ENCODE results near the gene KCNJ2. TPM values are rescaled to one million over a fixed set of nuclear protein-coding genes. Genes with fewer than 3 reads are reported as not detected.

KCNJ2 gene
- total RNA-seq, 2 experiments from 2014 or later: not detected

DNA sequence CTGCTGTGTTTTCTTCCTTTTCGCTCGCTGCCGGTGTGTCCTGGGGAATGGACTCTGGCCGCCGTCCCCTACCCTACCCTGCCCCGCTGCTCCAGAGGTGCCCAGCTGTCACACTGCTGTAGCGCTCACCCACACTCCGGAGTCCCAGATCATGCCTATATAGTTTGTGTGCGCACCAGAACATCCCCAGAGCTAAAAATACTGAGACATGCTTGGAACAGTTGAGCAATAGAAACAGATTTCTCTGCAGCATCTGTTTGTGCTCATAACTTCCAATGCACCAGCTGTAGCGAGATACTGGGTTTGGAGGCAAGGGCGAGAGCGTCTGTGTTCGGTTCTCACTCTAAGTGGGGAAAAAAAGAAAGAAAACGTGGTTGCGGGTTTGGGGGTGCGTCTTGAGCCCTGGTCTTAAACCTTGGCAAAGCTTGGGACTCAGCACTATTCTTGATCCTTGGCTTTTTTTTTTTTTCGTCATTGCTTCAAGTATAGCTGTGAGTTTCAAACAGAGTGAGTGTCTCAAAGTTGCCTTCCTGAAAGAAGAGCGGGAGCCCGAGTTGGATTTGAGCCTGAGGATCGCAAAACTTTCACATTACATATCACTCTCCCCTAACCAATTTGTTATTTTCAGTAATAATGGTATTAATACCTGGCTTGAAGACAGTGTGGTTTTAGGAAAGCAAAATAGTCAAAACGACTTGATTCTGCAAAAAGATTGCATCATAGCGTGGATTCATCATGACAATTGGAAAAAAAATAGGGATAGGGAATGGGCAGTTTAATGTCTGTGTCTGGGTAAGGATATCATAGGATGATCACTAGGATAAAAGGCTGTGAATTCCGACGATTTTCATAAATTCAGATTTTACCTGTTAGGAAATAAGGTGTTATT, 621 bp downstream of the KCNJ2 start:
- no peak overlapping the region for H3K27ac Mint-ChIP-seq

DNA sequence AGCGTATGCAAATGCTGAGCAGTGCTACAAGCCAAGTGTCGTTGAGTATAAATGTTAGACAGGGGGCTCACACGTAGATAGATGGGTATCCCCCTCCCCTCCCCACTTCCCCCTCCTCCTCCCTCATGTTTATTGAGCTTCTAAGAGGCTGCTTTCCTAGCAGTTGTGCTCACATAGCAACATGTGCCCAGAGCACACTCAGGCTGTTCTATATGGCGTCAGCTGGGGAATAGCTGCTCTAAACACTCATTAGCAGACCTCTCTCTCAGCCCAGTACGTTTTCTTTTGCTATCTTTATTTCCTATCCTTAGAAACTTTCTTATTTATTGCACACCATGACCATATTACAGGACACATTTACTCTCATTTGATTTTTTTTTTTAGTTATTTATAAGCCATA, 1.8 kb downstream of the KCNJ2 start:
- H3K36me3 Mint-ChIP-seq (ENCODE audit: low read depth): no peaks in the 10 kb centered on the region
- POLR2A ChIA-PET: no interaction called here

More for the DNA sequence above, 621 bp downstream of the KCNJ2 start:
- Mint-ChIP-seq H3K4me1 (peaks cover 14% of the 10 kb centered on the region), H3K9me3 (no peaks in the 10 kb centered on the region), H3K36me3 (ENCODE audit: low read depth) (no peaks in the 10 kb centered on the region), H3K27me3 (peaks cover 56% of the 10 kb centered on the region), H3K4me3 (peak overlapping the region; percentile 24)
- CTCF ChIA-PET: no interaction called here
- POLR2A ChIA-PET: no interaction called here
- DNase-seq: no peak

DNA sequence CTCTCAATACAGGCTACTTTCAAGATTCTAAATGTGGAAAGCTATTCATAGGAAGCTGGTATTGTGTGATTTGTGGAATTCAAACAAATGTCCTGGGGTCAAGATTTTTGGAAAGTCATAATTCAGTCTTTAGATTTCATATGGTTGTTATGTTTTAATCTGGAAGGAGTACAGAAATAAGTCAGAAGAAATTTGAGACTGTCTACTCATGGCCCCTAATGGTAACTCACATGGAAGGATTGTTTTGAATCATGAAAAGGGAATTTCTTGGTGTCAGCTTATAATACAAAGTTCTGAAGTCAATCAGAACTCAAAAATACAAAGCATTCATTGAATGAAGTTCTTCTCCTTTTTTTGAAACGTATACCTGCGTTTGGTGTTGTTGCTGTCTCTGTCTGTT, 3.1 kb downstream of the KCNJ2 start:
- CTCF ChIA-PET: interaction anchor here (0.7 kb wide), 1 partner anchor 26 kb away, joined by 4 read pairs; no protein-coding TSS in a partner anchor
- POLR2A ChIA-PET: no interaction called here
- Mint-ChIP-seq H3K4me3 (no peak overlapping the region), H3K9me3 (no peaks in the 10 kb centered on the region), H3K36me3 (ENCODE audit: low read depth) (no peaks in the 10 kb centered on the region), H3K27ac (no peak overlapping the region), H3K27me3 (peaks cover 48% of the 10 kb centered on the region), H3K4me1 (peaks cover 14% of the 10 kb centered on the region)
- DNase-seq: no peak

More for the DNA sequence above, 1.8 kb downstream of the KCNJ2 start:
- peaks cover 14% of the 10 kb centered on the region for H3K4me1 Mint-ChIP-seq
- DNase-seq: no peak
- H3K27me3 Mint-ChIP-seq: peaks cover 54% of the 10 kb centered on the region
- H3K27ac Mint-ChIP-seq: no peak overlapping the region
- no peak overlapping the region for H3K4me3 Mint-ChIP-seq
- H3K9me3 Mint-ChIP-seq: no peaks in the 10 kb centered on the region
- CTCF ChIA-PET: no interaction called here

DNA sequence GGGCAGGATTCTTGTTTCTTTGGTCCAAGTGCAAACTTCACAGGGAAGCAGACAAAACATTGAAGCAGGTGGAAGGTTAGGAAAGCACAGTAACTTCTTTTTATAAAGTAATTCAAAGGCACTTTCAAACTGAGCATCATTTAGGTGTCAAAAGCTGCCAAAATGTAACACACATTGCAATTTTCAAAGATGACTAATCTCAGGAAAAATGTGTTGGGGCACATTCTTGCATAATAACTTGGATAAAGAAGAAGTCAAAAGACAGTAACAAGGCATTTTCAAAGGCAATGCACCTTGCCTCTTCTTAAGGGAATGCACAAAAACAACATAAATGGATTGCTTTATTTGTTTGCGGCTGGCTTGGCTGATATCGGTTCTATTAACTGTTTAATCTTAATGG, 3.6 kb downstream of the KCNJ2 start:
- no peaks in the 10 kb centered on the region for H3K9me3 Mint-ChIP-seq
- CTCF ChIA-PET: no interaction called here
- H3K36me3 Mint-ChIP-seq (ENCODE audit: low read depth): no peaks in the 10 kb centered on the region
- POLR2A ChIA-PET: no interaction called here
- DNase-seq: no peak
- H3K27ac Mint-ChIP-seq: no peak overlapping the region
- H3K4me3 Mint-ChIP-seq: no peak overlapping the region
- peaks cover 14% of the 10 kb centered on the region for H3K4me1 Mint-ChIP-seq
- peaks cover 44% of the 10 kb centered on the region for H3K27me3 Mint-ChIP-seq

DNA sequence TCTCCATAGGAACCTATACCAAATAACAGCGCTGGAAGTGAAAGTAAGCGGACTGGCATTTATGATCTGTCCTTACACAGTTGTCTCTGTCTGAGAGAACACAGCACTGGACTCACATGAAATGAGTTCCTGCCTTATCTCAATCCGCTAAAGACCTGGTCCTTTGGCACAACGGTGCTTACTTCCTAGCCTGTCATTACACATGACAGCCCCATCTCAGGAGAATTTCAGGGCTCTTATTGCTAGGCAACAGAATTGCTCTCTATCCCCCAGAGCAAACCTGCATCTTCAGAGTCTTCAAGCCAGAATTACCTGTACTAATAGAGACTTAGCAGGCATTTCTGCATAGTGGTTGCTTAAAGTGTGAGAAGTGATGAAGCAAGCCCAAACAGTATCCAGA, 4.3 kb downstream of the KCNJ2 start:
- CTCF ChIA-PET: no interaction called here
- H3K4me1 Mint-ChIP-seq: peaks cover 8% of the 10 kb centered on the region
- H3K9me3 Mint-ChIP-seq: no peaks in the 10 kb centered on the region

DNA sequence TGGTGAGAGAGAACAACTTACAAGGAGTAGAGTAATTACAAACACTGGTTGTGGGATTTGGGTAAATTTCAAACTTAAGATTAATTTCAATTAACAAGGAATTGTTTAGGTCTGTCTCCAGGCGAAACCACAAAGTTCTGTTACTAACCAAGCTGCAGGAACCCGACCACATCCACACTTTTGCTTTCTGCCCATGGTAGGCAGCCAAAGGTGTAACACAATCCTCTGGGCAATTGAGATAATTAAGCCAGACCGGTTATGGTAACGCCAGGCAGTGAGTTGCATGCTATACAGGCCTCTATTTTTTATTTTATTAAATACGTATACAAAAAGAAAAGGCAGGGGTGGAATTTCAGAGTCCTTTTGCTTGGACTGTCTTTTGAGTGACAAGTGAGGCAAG, 12.0 kb downstream of the KCNJ2 start:
- no peaks in the 10 kb centered on the region for H3K4me1 Mint-ChIP-seq
- POLR2A ChIA-PET: no interaction called here

More for the DNA sequence above, 4.3 kb downstream of the KCNJ2 start:
- POLR2A ChIA-PET: no interaction called here
- DNase-seq: no peak
- peaks cover 40% of the 10 kb centered on the region for H3K27me3 Mint-ChIP-seq
- no peak overlapping the region for H3K27ac Mint-ChIP-seq
- no peaks in the 10 kb centered on the region for H3K36me3 Mint-ChIP-seq (ENCODE audit: low read depth)
- no peak overlapping the region for H3K4me3 Mint-ChIP-seq

DNA sequence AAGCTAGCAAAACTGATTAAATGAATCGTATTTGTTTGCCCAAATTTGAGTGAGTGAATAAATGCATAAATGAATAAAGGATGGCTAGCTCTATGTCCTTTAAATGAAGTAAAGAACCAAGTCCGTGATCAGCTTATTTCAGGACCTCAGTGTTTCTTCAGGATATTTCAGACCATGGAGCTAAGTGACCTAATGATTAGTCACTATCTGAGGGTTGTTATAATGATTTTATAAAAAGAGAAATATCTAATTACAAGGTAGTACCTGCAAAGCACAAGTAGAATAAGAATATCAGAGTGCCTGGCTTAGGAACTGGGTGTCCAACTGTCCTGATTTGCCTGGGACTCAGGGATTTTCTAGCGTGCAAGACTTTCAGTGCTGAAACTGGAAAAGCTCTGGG, 12.5 kb downstream of the KCNJ2 start:
- no peak overlapping the region for H3K27ac Mint-ChIP-seq
- no peak for DNase-seq
- peaks cover 6% of the 10 kb centered on the region for H3K27me3 Mint-ChIP-seq
- no peaks in the 10 kb centered on the region for H3K36me3 Mint-ChIP-seq (ENCODE audit: low read depth)
- no peaks in the 10 kb centered on the region for H3K4me1 Mint-ChIP-seq
- H3K9me3 Mint-ChIP-seq: no peaks in the 10 kb centered on the region
- ChIA-PET CTCF (no interaction called here), POLR2A (no interaction called here)
- no peak overlapping the region for H3K4me3 Mint-ChIP-seq

More for the DNA sequence above, 12.0 kb downstream of the KCNJ2 start:
- H3K36me3 Mint-ChIP-seq (ENCODE audit: low read depth): no peaks in the 10 kb centered on the region
- CTCF ChIA-PET: no interaction called here
- no peak overlapping the region for H3K27ac Mint-ChIP-seq
- no peak for DNase-seq
- peaks cover 6% of the 10 kb centered on the region for H3K27me3 Mint-ChIP-seq
- H3K9me3 Mint-ChIP-seq: no peaks in the 10 kb centered on the region
- no peak overlapping the region for H3K4me3 Mint-ChIP-seq

DNA sequence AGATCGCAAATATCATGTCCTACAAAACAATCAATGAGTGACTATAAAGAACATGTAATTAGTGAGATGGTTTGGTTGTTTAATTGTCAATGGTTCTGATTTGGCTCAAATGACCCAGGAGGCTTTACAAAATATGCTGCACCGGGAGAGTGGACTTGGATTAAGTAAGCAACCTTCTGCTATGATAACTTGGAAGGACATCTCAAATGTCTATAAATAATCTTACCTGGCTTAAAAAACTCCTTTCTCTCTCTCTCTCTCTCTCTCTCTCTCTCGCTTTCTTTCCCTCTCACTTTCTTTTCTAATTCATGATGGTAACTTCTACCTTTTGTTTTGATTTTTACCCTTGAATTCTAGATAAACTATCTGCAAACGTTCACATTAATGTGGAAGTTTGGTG, 14.2 kb downstream of the KCNJ2 start:
- Mint-ChIP-seq H3K27ac (no peak overlapping the region), H3K9me3 (no peaks in the 10 kb centered on the region), H3K4me1 (no peaks in the 10 kb centered on the region), H3K4me3 (no peak overlapping the region), H3K27me3 (no peaks in the 10 kb centered on the region), H3K36me3 (ENCODE audit: low read depth) (no peaks in the 10 kb centered on the region)
- CTCF ChIA-PET: no interaction called here
- DNase-seq: no peak
- POLR2A ChIA-PET: no interaction called here

DNA sequence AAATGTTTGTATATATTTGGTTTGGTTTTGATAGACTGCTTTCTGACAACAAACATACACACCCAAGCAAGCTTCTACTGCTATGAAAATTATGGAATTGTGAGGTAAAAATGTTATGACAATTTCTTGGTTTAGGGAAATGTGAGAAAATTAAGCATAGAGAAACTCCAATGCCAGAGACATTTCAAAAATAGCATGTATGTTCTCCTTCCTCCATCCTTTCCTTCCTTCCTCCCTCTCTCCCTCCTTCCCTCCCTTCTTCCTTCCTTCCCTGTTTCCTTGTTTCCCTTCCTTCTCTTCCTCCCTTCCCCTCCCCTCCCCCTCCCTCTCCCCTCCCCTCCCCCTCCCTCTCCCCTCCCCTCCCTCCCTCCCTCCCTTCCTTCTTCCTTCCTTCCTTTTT, 14.9 kb downstream of the KCNJ2 start:
- CTCF ChIA-PET: no interaction called here
- Mint-ChIP-seq H3K4me3 (no peak overlapping the region), H3K27me3 (no peaks in the 10 kb centered on the region), H3K4me1 (no peaks in the 10 kb centered on the region), H3K9me3 (no peaks in the 10 kb centered on the region), H3K36me3 (ENCODE audit: low read depth) (no peaks in the 10 kb centered on the region), H3K27ac (no peak overlapping the region)
- DNase-seq: no peak
- POLR2A ChIA-PET: no interaction called here

DNA sequence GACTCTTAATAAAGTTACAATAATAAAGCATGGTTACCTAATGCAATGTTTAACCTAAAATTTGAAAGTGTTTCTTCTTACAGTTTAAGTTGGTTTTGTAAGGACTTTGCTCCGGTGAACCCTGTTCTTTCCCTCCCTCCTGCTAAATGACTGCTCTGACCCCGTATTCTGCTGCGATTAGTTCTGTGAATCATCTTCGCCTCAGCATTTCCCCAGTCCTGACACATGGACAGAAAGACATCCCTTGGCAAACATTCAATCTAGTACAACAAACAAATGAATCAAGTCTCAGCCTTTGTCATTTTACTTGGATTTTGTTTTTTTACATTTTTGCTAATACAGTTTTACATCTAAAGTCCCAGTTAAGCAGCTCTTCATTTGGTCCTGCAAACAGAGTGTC, 15.4 kb downstream of the KCNJ2 start:
- Mint-ChIP-seq H3K27ac (no peak overlapping the region), H3K4me3 (no peak overlapping the region), H3K36me3 (ENCODE audit: low read depth) (no peaks in the 10 kb centered on the region), H3K27me3 (no peaks in the 10 kb centered on the region), H3K4me1 (no peaks in the 10 kb centered on the region), H3K9me3 (no peaks in the 10 kb centered on the region)
- ChIA-PET CTCF (no interaction called here), POLR2A (no interaction called here)
- DNase-seq: no peak

DNA sequence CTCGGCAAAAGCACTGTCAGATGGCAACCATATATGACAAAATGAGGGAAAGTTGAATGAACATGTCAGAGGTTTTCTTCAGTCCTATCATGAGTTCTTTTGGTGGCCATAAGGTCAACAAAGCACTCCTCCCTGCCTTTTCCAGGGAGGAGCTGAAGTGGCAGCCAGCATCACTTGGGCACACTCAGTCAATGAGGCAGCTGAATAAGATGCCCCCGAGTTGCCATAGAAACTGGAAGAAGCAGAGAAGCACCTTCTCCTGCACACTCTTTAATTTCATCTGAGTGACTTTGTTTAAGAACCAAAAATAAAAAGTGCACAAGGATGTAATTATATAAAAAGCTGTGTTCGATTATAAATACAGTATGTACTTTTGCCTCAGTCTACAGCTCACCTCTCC, 16.0 kb downstream of the KCNJ2 start:
- Mint-ChIP-seq H3K36me3 (ENCODE audit: low read depth) (no peaks in the 10 kb centered on the region), H3K27me3 (no peaks in the 10 kb centered on the region), H3K4me3 (no peak overlapping the region), H3K27ac (no peak overlapping the region), H3K9me3 (no peaks in the 10 kb centered on the region), H3K4me1 (no peaks in the 10 kb centered on the region)
- CTCF ChIA-PET: no interaction called here
- DNase-seq: no peak
- POLR2A ChIA-PET: no interaction called here

DNA sequence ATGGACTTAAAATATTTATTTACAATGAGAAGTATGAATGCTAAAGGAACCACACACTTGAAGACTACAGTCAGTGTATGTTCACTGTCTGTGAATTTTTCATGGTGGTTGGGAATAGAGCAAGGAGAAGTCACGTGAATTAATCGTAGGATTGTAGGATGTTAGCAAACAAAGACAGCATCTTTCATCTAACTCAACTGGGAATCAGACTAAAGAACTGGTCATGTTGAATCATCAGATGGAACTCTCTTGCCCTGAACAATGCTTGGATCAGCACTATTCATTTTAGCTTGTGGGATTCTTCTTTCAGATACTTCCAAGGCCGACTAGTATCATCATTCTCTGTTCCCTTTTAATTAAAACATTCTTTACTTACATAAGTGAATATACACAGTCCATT, 18.1 kb downstream of the KCNJ2 start:
- no peak overlapping the region for H3K27ac Mint-ChIP-seq
- POLR2A ChIA-PET: no interaction called here
- no peak for DNase-seq
- no peaks in the 10 kb centered on the region for H3K9me3 Mint-ChIP-seq
- no peak overlapping the region for H3K4me3 Mint-ChIP-seq
- H3K36me3 Mint-ChIP-seq (ENCODE audit: low read depth): no peaks in the 10 kb centered on the region
- no peaks in the 10 kb centered on the region for H3K27me3 Mint-ChIP-seq
- H3K4me1 Mint-ChIP-seq: no peaks in the 10 kb centered on the region
- CTCF ChIA-PET: no interaction called here

DNA sequence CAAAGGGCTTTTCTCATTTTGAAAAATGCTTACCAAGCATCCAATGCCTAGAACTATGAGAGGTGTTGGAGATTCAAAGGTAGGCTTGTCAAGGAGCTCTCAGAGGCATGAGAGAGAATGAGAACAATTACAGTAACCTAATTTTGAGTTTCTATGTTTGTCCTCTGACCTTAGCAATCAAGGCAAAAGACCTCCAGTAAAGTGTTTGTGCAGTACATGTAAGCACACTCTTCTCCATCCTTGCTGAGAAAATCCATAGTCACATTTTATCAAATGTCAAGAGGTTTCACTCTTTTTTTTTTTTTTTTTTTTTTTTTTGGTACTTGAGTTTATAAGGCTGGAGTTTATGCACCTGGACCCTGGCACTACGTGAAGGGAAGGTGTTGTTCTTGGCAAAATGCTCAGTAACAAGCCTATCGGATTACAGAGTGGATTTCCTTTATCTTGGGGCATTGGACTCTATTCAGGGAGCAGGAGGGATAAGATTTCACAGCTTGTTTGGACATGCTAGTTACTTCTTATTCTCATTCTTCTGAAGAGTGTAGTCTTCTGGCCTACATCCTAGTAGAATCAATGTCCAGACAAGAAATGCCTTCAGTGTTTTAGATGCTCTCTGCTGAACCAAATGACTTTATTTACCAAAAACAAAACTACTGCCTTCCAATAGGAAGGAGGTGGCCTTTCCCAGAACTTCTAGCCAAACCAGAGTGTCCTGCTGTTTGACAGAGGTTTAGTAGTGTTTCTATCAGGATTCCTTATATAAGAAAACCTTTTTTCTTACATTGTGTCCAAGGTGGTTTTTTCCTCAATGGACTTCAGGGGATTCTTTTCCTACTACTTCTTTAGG, 21.9 kb downstream of the KCNJ2 start:
- Mint-ChIP-seq H3K36me3 (ENCODE audit: low read depth) (no peaks in the 10 kb centered on the region), H3K4me1 (no peaks in the 10 kb centered on the region), H3K4me3 (no peak overlapping the region), H3K27me3 (no peaks in the 10 kb centered on the region), H3K27ac (no peak overlapping the region), H3K9me3 (no peaks in the 10 kb centered on the region)
- no peak for DNase-seq
- POLR2A ChIA-PET: no interaction called here
- CTCF ChIA-PET: no interaction called here

DNA sequence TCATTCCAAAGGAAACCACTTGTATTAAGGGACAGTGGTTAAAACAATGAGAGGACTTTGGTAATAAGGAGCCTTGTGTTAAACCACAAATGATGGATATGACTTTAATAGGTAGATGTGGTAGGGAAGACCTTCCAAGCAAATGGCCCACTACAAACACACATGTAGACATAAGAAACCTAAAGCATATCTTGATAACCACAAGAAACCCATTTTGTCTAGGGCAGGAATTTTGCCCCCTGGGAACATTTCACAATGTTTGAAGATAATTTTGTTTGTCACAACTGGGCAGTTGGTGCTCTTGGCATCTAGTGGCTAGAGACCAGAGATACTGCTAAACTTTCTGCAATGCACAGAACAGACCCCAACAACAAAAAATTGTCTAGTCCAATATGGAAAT, 25.8 kb downstream of the KCNJ2 start:
- no peaks in the 10 kb centered on the region for H3K27me3 Mint-ChIP-seq
- no peak overlapping the region for H3K4me3 Mint-ChIP-seq
- POLR2A ChIA-PET: interaction anchor here (0.6 kb wide), 1 partner anchor 358 kb away, joined by 3 read pairs; no protein-coding TSS in a partner anchor
- H3K9me3 Mint-ChIP-seq: no peaks in the 10 kb centered on the region
- CTCF ChIA-PET: no interaction called here
- H3K4me1 Mint-ChIP-seq: no peaks in the 10 kb centered on the region
- no peak for DNase-seq
- no peak overlapping the region for H3K27ac Mint-ChIP-seq
- no peaks in the 10 kb centered on the region for H3K36me3 Mint-ChIP-seq (ENCODE audit: low read depth)
